GM23248 (cell line): ENCODE results near the gene SCML2. TPM values are rescaled to one million over a fixed set of nuclear protein-coding genes. Genes with fewer than 3 reads are reported as not detected.
A peak's percentile ranks its signal among the peaks of the same experiment; 100 is the strongest.

Experiments used
- DNase-seq: peaks from one replicate; pipeline ENCODE4 v3.0.0-alpha.2; 2015
- H2AFZ ChIP-seq: fragments of 200-600 bp; sonication (generic); 2 replicates; pipeline ENCODE4 v1.6.1; 2016; ENCODE audit warnings: antibody characterized with exemption
- H3F3A ChIP-seq: fragments of 200-600 bp; sonication (generic); 2 replicates; pipeline ENCODE4 v1.6.1; 2016; ENCODE audit warnings: mild to moderate bottlenecking, antibody characterized with exemption, mixed run types; ENCODE audit not compliant: insufficient read depth
- H3K27ac ChIP-seq: fragments of 200-600 bp; sonication (generic); 2 replicates; pipeline ENCODE4 v1.5.1; 2016; ENCODE audit warnings: mild to moderate bottlenecking
- H3K27me3 ChIP-seq: fragments of 200-600 bp; sonication (generic); replicated peaks from 2 replicates; pipeline ENCODE4 v1.6.1; 2016; ENCODE audit warnings: mild to moderate bottlenecking; ENCODE audit not compliant: insufficient read depth
- H3K36me3 ChIP-seq: fragments of 200-600 bp; sonication (generic); 2 replicates; pipeline ENCODE4 v1.6.1; 2016; ENCODE audit warnings: low read depth, mild to moderate bottlenecking
- H3K4me1 ChIP-seq: fragments of 200-600 bp; sonication (generic); 2 replicates; pipeline ENCODE4 v1.6.1; 2016; ENCODE audit warnings: mild to moderate bottlenecking; ENCODE audit not compliant: insufficient read depth
- H3K4me2 ChIP-seq: fragments of 200-600 bp; sonication (generic); one replicate; pipeline ENCODE4 v1.6.1; 2016; ENCODE audit warnings: mild to moderate bottlenecking; ENCODE audit not compliant: unreplicated experiment
- H3K4me3 ChIP-seq: fragments of 200-600 bp; sonication (generic); 2 replicates; pipeline ENCODE4 v1.5.1; 2016; ENCODE audit warnings: mild to moderate bottlenecking
- H3K79me2 ChIP-seq: fragments of 200-600 bp; sonication (generic); 2 replicates; pipeline ENCODE4 v1.6.1; 2016; ENCODE audit warnings: mild to moderate bottlenecking; ENCODE audit not compliant: insufficient read depth
- H3K9ac ChIP-seq: fragments of 200-600 bp; sonication (generic); 2 replicates; pipeline ENCODE4 v1.6.1; 2016; ENCODE audit warnings: mild to moderate bottlenecking
- H3K9me2 ChIP-seq: fragments of 200-600 bp; sonication (generic); 2 replicates; pipeline ENCODE4 v1.6.1; 2016; ENCODE audit warnings: mixed run types, mild to moderate bottlenecking, moderate library complexity; ENCODE audit not compliant: insufficient read depth
- H3K9me3 ChIP-seq: fragments of 200-600 bp; sonication (generic); one replicate; pipeline ENCODE4 v1.6.1; 2017; ENCODE audit warnings: low read depth
- H4K20me1 ChIP-seq: fragments of 200-600 bp; sonication (generic); 2 replicates; pipeline ENCODE4 v1.6.0; 2016; ENCODE audit not compliant: insufficient read depth
- EZH2 ChIP-seq: fragments of 200-600 bp; sonication (generic); IDR thresholded peaks from 2 replicates; pipeline ENCODE4 v1.6.1; 2018; ENCODE audit warnings: antibody characterized with exemption, mild to moderate bottlenecking; ENCODE audit not compliant: insufficient read depth, poor library complexity, severe bottlenecking
- EZH2phosphoT487 ChIP-seq: fragments of 200-600 bp; sonication (generic); IDR thresholded peaks from 2 replicates; pipeline ENCODE4 v1.6.1; 2018; ENCODE audit warnings: antibody characterized with exemption, moderate library complexity, mild to moderate bottlenecking, low read depth; ENCODE audit not compliant: insufficient read depth
- WGBS, 2 experiments: methylation state at CpG; one replicate each; pipeline ENCODE4 v1.1.6; 2015 to 2017; ENCODE audit warnings: low lambda C conversion rate in 2 of 2, low coverage in 1 of 2; ENCODE audit errors: missing lambda C conversion rate in 2 of 2; 5-methylcytosine and 5-hydroxymethylcytosine counted together
- in situ Hi-C: fragments of 300-500 bp; cut with MboI; formaldehyde crosslinking; loops from 2 replicates; pipeline ENCODE4 v1.15.0; 2020
- polyA plus RNA-seq: library from polyadenylated mRNA; unstranded; fragments of >200 nt; fragmentation: Nextera tagmentation; extraction: Ambion mirVana; gene quantifications from 2 replicates; pipeline ENCODE4 v1.2.1, GENCODE V29; 2016
- total RNA-seq: library from RNA; depleted of rRNA; stranded (reverse); fragments of >200 nt; shearing (Covaris generic); gene quantifications from 2 replicates; pipeline ENCODE4 v1.2.3, GENCODE V29; 2014

The SCML2 gene
- total and polyA plus RNA-seq, 2 experiments from 2014 or later, result 1.4 to 2.1 TPM

GRCh38 chrX:18360867-18361266, 6.4 kb upstream of the SCML2 start:
- H3K4me3 ChIP-seq, result no peak overlapping the region
- TF ChIP-seq EZH2, result no peak
- no peak for TF ChIP-seq EZH2phosphoT487

GRCh38 chrX:18353931-18354368, 538 bp downstream of the SCML2 start:
- WGBS, 2 experiments, result 0 to 1% methylated on average over 1 to 32 of the region's 50 CpGs
- H3K4me1 ChIP-seq, result no peaks in the 10 kb centered on the region
- peak overlapping the region; percentile 72 for H3K4me3 ChIP-seq
- no peaks in the 10 kb centered on the region; the same call in 1 of the 2 replicates for H3K27me3 ChIP-seq
- no peaks in the 10 kb centered on the region for H3K79me2 ChIP-seq
- no peaks in the 10 kb centered on the region for H3K9me2 ChIP-seq
- no peaks in the 10 kb centered on the region for H3K9me3 ChIP-seq
- peak overlapping the region; percentile 77 for H2AFZ ChIP-seq
- H3K4me2 ChIP-seq, result peak overlapping the region; percentile 68
- no peaks in the 10 kb centered on the region for H3K36me3 ChIP-seq
- peak; percentile 30 for DNase-seq
- H3F3A ChIP-seq, result no peaks in the 10 kb centered on the region
- in situ Hi-C loops, result no loop called here
- H4K20me1 ChIP-seq, result no peaks in the 10 kb centered on the region
- no peak overlapping the region for H3K27ac ChIP-seq
- TF ChIP-seq EZH2phosphoT487 (no peak), EZH2 (no peak)
- peak overlapping the region; percentile 59 for H3K9ac ChIP-seq

More at GRCh38 chrX:18360867-18361266, 6.4 kb upstream of the SCML2 start:
- Histone ChIP-seq H3K4me1 (no peaks in the 10 kb centered on the region), H3K79me2 (no peaks in the 10 kb centered on the region), H3K36me3 (no peaks in the 10 kb centered on the region), H3K9me3 (no peaks in the 10 kb centered on the region), H3F3A (no peaks in the 10 kb centered on the region), H3K27ac (no peak overlapping the region), H3K9me2 (no peaks in the 10 kb centered on the region), H3K9ac (no peak overlapping the region), H3K4me2 (no peak overlapping the region), H2AFZ (no peak overlapping the region), H4K20me1 (no peaks in the 10 kb centered on the region), H3K27me3 (no peaks in the 10 kb centered on the region)
- peak; percentile 55 for DNase-seq
- WGBS, 2 experiments, result 35 to 38% methylated on average over 3 to 4 of the region's 4 CpGs
- in situ Hi-C loops, result no loop called here

- no peak overlapping the region for H3K9ac ChIP-seq
- H3K4me3 ChIP-seq, result no peak overlapping the region
- H3K9me2 ChIP-seq, result no peaks in the 10 kb centered on the region
- WGBS, 2 experiments, result 64 to 79% methylated on average over 2 of the region's 2 CpGs
- no peak overlapping the region for H3K4me2 ChIP-seq
- H3K9me3 ChIP-seq, result no peaks in the 10 kb centered on the region
- no peaks in the 10 kb centered on the region for H3F3A ChIP-seq
- H4K20me1 ChIP-seq, result no peaks in the 10 kb centered on the region
- no peaks in the 10 kb centered on the region for H3K4me1 ChIP-seq
- H3K27ac ChIP-seq, result no peak overlapping the region
- no peaks in the 10 kb centered on the region for H3K36me3 ChIP-seq
- no peaks in the 10 kb centered on the region; the same call in 1 of the 2 replicates for H3K27me3 ChIP-seq
- DNase-seq, result no peak
- no peak overlapping the region for H2AFZ ChIP-seq
- H3K79me2 ChIP-seq, result no peaks in the 10 kb centered on the region
- TF ChIP-seq EZH2 (no peak), EZH2phosphoT487 (no peak)
- in situ Hi-C loops, result no loop called here
Observed at GRCh38 chrX:18351784-18352183, 2.7 kb downstream of the SCML2 start.

GRCh38 chrX:18348047-18348446, 6.4 kb downstream of the SCML2 start:
- WGBS, 2 experiments, result 49 to 50% methylated on average over 2 of the region's 2 CpGs
- in situ Hi-C loops, result no loop called here

GRCh38 chrX:18309401-18309800, 45.1 kb downstream of the SCML2 start:
- no peak for DNase-seq
- Histone ChIP-seq H3K27ac (no peak overlapping the region), H2AFZ (no peak overlapping the region), H3K27me3 (no peaks in the 10 kb centered on the region), H4K20me1 (no peaks in the 10 kb centered on the region), H3K4me3 (no peak overlapping the region), H3F3A (no peaks in the 10 kb centered on the region), H3K79me2 (no peaks in the 10 kb centered on the region), H3K9me2 (no peaks in the 10 kb centered on the region), H3K9ac (no peak overlapping the region), H3K9me3 (no peaks in the 10 kb centered on the region), H3K4me1 (no peaks in the 10 kb centered on the region), H3K4me2 (no peak overlapping the region), H3K36me3 (no peaks in the 10 kb centered on the region)
- 91 to 95% methylated on average over 4 of the region's 4 CpGs for WGBS, 2 experiments
- TF ChIP-seq EZH2, result no peak
- TF ChIP-seq EZH2phosphoT487, result no peak
- in situ Hi-C loops, result no loop called here

More at GRCh38 chrX:18348047-18348446, 6.4 kb downstream of the SCML2 start:
- Histone ChIP-seq H3K9me2 (no peaks in the 10 kb centered on the region), H3K27ac (no peak overlapping the region), H3K36me3 (no peaks in the 10 kb centered on the region), H3F3A (no peaks in the 10 kb centered on the region), H3K9ac (no peak overlapping the region), H3K4me1 (no peaks in the 10 kb centered on the region), H3K4me2 (no peak overlapping the region), H3K27me3 (no peaks in the 10 kb centered on the region), H2AFZ (no peak overlapping the region), H4K20me1 (no peaks in the 10 kb centered on the region), H3K4me3 (no peak overlapping the region), H3K79me2 (no peaks in the 10 kb centered on the region), H3K9me3 (no peaks in the 10 kb centered on the region)
- TF ChIP-seq EZH2, result no peak
- no peak for DNase-seq
